Calu3 (cell line): ENCODE results near the gene GPR158. TPM values are rescaled to one million over a fixed set of nuclear protein-coding genes. Genes with fewer than 3 reads are reported as not detected.

Experiments used
- BruUV-seq: library from RNA; stranded (reverse); fragments of 400-500 nt; replicated peaks from 2 replicates; lab custom pipeline; 2021; lab: Mats Ljungman, UMichigan
- CTCF ChIA-PET: fragments of 300-600 bp; sonication (Branson Sonifier 250); formaldehyde crosslinking; loops from one replicate; lab custom pipeline; 2022; ENCODE audit warnings: antibody characterized with exemption; lab: Charles Lee
- DNase-seq: peaks from one replicate; pipeline ENCODE4 v3.0.0; 2022
- H3K27ac Mint-ChIP-seq: one replicate; pipeline ENCODE4 v1.8.0; 2022; ENCODE audit warnings: mixed read lengths; ENCODE audit not compliant: unreplicated experiment
- H3K27me3 Mint-ChIP-seq: one replicate; pipeline ENCODE4 v1.8.0; 2022; ENCODE audit warnings: mixed read lengths; ENCODE audit not compliant: unreplicated experiment
- H3K36me3 Mint-ChIP-seq: one replicate; pipeline ENCODE4 v1.8.0; 2022; ENCODE audit warnings: mild to moderate bottlenecking, moderate library complexity, mixed read lengths; ENCODE audit not compliant: insufficient read depth, unreplicated experiment
- H3K4me1 Mint-ChIP-seq: one replicate; pipeline ENCODE4 v1.8.0; 2022; ENCODE audit warnings: mild to moderate bottlenecking, low read depth, mixed read lengths; ENCODE audit not compliant: unreplicated experiment
- H3K4me3 Mint-ChIP-seq: one replicate; pipeline ENCODE4 v1.8.0; 2022; ENCODE audit warnings: mild to moderate bottlenecking, low read depth, moderate library complexity, mixed read lengths; ENCODE audit not compliant: unreplicated experiment
- H3K9me3 Mint-ChIP-seq: one replicate; pipeline ENCODE4 v1.8.0; 2022; ENCODE audit warnings: low read depth, mixed read lengths; ENCODE audit not compliant: unreplicated experiment
- intact Hi-C: fragments of 100-400 bp; cut with micrococcal nuclease; formaldehyde crosslinking; loops from one replicate; pipeline ENCODE4 v1.10.0; 2022; ENCODE audit not compliant: unreplicated experiment
- total RNA-seq: library from RNA; stranded (reverse); gene quantifications from 2 replicates; pipeline ENCODE4 v1.2.3, GENCODE V29; 2022
- TF ChIP-seq, protein P1 (sequence below): fragments of 200-600 bp; IDR thresholded peaks from one replicate; pipeline ENCODE4 v1.8.0; 2022; ENCODE audit warnings: antibody characterized with exemption; ENCODE audit not compliant: unreplicated experiment

Gene GPR158
- total RNA-seq, 1 experiment from 2014 or later, result not detected

GRCh38 chr10:25453619-25454018 lies 278.8 kb downstream of the GPR158 start:
- no peak overlapping the region for H3K4me3 Mint-ChIP-seq
- no peak overlapping the region for H3K27ac Mint-ChIP-seq
- H3K4me1 Mint-ChIP-seq, result no peaks in the 10 kb centered on the region
- no TSS peak for BruUV-seq
- TF ChIP-seq, protein P1, sequence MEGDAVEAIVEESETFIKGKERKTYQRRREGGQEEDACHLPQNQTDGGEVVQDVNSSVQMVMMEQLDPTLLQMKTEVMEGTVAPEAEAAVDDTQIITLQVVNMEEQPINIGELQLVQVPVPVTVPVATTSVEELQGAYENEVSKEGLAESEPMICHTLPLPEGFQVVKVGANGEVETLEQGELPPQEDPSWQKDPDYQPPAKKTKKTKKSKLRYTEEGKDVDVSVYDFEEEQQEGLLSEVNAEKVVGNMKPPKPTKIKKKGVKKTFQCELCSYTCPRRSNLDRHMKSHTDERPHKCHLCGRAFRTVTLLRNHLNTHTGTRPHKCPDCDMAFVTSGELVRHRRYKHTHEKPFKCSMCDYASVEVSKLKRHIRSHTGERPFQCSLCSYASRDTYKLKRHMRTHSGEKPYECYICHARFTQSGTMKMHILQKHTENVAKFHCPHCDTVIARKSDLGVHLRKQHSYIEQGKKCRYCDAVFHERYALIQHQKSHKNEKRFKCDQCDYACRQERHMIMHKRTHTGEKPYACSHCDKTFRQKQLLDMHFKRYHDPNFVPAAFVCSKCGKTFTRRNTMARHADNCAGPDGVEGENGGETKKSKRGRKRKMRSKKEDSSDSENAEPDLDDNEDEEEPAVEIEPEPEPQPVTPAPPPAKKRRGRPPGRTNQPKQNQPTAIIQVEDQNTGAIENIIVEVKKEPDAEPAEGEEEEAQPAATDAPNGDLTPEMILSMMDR, result no peak
- no peaks in the 10 kb centered on the region for H3K36me3 Mint-ChIP-seq
- H3K27me3 Mint-ChIP-seq, result no peaks in the 10 kb centered on the region
- peaks cover 3% of the 10 kb centered on the region for H3K9me3 Mint-ChIP-seq
- CTCF ChIA-PET, result no interaction called here
- intact Hi-C loops, result no loop called here
- DNase-seq, result no peak

- H3K4me3 Mint-ChIP-seq, result no peak overlapping the region
Observed at GRCh38 chr10:25455980-25456567, 281.3 kb downstream of the GPR158 start.

GRCh38 chr10:25457552-25457951 lies 282.8 kb downstream of the GPR158 start:
- Mint-ChIP-seq H3K9me3 (peaks cover 3% of the 10 kb centered on the region), H3K36me3 (no peaks in the 10 kb centered on the region), H3K27ac (no peak overlapping the region), H3K4me1 (no peaks in the 10 kb centered on the region), H3K27me3 (no peaks in the 10 kb centered on the region), H3K4me3 (no peak overlapping the region)
- no peak for DNase-seq
- TF ChIP-seq, protein P1, result no peak
- no TSS peak for BruUV-seq
- CTCF ChIA-PET, result no interaction called here
- intact Hi-C loops, result no loop called here

More at GRCh38 chr10:25455980-25456567, 281.3 kb downstream of the GPR158 start:
- no peak for DNase-seq
- TF ChIP-seq, protein P1, result no peak
- Mint-ChIP-seq H3K27ac (no peak overlapping the region), H3K4me1 (no peaks in the 10 kb centered on the region), H3K36me3 (no peaks in the 10 kb centered on the region), H3K27me3 (no peaks in the 10 kb centered on the region), H3K9me3 (peaks cover 3% of the 10 kb centered on the region)
- BruUV-seq, result no TSS peak
- CTCF ChIA-PET, result no interaction called here
- intact Hi-C loops, result no loop called here

GRCh38 chr10:25465582-25466372 lies 291.0 kb downstream of the GPR158 start:
- CTCF ChIA-PET, result no interaction called here
- no peak for DNase-seq
- Mint-ChIP-seq H3K36me3 (no peaks in the 10 kb centered on the region), H3K4me1 (no peaks in the 10 kb centered on the region), H3K9me3 (no peaks in the 10 kb centered on the region), H3K4me3 (no peak overlapping the region), H3K27me3 (no peaks in the 10 kb centered on the region), H3K27ac (no peak overlapping the region)
- TF ChIP-seq, protein P1, result no peak
- intact Hi-C loops, result no loop called here
- no TSS peak for BruUV-seq
